Activated CD4-positive, alpha-beta T cell treated with anti-CD3 and anti-CD28 coated beads for 4 hours (primary cell): ENCODE data around the gene UBA7.

Experiments used
- DNase-seq, 2 donors: peaks; one replicate each; pipeline ENCODE4 v3.0.0-alpha.2; 2020

The UBA7 gene

GRCh38 chr3:49805897-49806701, 7.7 kb downstream of the UBA7 start:
- no peak for DNase-seq

GRCh38 chr3:49805367-49805782, 8.4 kb downstream of the UBA7 start:
- no peak for DNase-seq

DNA sequence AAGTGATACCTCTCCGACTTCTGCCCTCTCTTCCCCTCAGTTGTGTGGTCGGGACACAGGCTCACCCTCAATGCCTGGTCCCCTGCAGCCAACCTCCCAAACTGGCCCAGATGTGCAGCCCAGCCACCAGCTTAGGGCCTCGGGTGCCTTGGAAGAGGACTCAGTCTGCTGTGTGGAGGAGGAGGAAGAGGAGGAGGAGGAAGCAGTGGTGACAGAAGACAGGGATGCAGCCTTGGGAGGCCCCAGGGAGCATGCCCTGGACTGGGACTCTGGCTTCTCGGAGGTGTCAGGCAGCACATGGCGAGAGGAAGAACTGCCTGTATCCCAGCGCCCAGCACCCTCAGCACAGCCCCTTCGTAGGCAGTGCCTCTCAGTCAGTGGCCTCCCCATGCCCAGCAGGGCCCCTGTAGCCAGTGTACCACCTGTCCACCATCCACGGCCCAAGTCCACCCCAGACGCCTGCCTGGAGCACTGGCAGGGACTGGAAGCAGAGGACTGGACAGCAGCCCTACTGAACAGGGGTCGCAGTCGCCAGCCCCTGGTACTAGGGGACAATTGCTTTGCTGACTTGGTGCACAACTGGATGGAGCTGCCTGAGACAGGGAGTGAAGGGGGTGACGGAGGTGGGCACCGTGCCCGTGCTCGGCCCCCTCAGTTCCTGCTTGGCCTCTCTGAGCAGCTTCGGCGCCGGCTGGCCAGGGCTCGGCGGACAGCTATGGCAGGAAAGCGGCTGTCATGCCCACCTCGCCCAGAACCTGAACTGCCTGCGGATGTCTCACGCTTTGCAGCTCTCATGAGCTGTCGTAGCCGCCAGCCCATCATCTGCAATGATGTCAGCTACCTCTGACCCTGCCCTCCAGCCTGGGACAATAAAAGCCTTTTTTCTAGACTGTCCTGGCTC, 9.4 kb downstream of the UBA7 start:
- DNase-seq, result no peak

DNA sequence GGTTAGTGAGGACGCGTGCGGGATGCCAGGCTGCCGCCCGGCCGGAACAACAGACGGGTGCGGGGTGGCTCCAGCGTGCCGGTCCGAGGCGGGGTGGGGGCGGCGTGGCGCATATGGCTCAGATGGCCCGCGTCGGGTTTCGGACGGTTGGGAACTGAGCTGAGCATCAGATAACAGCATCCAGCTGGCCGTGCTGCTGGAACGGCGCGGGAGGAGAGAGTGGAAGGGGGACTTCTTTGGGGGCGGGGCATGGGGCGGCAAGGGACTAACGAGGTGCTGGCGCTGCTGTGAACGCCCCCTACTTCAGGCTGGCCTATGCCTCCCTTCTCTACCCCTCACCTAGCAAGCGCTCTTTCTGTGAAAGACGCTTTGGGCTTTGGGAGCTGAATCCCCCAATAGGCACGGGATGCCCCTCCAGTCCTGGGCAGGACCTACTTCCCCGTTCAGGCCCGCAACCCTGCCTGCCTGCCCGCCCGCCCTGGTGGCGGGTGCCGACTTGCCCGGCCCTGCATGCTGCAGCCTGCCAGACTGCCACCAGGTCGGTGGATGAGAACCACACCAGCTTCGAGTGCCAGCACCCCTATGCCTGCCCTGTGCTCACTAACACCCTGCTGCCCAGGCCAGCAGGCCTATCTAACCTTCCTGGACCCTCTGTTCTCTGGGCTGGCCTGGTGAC, 10.2 kb downstream of the UBA7 start:
- peak; percentile 31 to 37 for DNase-seq

- peak; percentile 89 for DNase-seq
Observed at GRCh38 chr3:49802719-49803464, 10.9 kb downstream of the UBA7 start, which contains the start of gene INKA1. TSS of gene INKA1 (plus strand) at chr3:49803261. CDS start at chr3:49803393, 132 bp downstream.

- DNase-seq, result no peak
Observed at GRCh38 chr3:49801160-49801559, 12.6 kb downstream of the UBA7 start.

DNA sequence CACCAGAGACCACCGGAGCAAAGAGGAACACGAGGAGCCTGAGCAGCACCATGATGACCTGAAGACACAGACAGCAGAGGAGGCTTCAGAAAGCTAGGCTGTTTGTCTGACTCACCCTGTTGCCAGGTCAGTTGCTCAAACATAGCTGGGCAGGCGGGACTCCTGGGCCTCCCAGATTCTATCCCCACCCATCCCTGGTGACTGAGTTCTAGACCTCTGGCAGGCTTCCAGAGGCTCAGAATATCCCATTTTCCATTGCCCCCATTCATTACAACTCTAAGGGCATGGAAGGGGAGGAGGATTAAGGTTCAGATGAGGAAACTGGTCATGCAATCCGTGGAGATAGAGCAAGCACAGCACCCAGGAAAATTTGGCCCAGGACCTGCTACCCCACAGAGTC, 14.0 kb downstream of the UBA7 start, which contains the start of gene CDHR4:
Gene CDHR4, minus strand, starts transcription at position 113 of the 400 bp plus-strand sequence. Its CDS starts 61 bp downstream, at position 52.
- no peak for DNase-seq

GRCh38 chr3:49799105-49799504, 14.6 kb downstream of the UBA7 start:
- no peak for DNase-seq

GRCh38 chr3:49794926-49795905, 18.5 kb downstream of the UBA7 start:
- DNase-seq, result no peak

DNA sequence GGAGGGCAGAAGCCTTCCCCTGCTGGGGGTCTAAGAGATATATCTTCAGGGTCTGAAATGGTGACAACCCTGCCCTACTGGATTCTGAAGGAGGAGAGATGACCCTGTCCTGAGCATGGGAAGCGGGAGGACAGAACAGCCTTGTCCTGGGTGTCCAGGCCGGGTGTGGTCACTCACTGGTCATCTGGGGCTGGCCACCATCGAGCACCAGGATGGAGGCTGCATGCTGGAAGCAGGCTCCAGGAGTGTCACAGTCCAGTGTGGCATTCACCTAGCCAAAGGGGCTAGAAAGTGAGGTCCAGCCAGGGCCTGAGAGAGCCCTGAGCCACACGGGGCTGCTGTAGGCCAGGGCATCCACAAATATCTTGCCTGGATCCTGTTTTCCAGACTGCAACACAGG, 19.3 kb downstream of the UBA7 start:
- no peak for DNase-seq

- no peak for DNase-seq
Observed at GRCh38 chr3:49793486-49794085, 20.2 kb downstream of the UBA7 start.

DNA sequence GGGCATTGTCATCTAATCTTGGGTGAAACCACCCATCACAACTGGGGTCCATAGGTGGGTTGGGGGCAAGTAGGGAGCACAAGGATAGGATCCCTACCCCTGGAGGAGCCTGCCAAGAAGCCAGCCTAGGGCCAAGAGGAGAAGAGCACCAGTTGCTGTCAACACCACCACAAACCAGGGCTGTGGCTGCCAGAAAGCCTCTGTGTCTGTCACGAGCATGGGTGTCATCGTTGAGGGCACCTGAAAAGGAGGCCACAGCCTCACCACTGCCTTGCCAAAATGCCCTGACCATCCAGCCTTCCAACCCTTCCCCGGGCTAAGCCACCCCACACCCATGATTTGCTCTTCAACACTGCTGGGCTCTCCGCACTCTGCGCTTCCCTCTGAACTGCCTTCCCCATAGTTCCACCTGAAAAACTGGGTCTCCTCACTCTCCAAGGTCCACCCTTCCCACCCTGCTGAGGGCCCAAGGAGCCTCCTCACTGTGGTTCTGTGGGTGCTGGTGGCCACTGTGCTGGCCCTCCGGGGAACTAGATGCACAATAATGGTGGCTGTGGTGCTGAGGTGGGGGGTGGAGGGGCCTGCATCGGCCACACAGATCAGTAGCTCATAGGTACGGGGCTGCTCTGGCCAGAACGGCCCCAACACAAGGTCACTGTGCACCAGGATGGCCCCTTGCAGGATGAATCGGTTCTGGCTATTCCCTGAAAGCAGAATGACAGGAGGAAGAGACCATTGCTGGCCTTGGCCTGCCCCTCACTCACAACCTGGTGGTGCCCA, 21.2 kb downstream of the UBA7 start:
- DNase-seq, result no peak

DNA sequence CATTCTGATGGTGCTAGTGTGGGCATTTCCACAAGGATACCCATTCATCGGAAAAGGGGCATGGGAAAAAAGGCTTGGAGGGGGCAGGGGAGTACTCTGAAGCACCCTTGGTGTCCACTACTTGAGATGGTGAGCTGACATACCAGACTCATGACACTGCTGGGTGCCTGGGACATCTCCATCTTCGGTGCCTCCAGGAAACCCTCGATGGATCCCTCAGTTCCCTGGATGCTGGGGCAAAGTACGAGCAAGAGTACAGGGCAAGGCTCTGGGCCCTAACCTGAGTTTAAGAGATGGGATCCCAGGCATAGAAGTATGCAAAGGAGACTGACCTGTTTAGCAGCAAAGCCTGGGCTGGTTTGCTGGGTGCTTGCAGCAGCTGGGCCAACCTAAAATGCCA, 22.2 kb downstream of the UBA7 start:
- no peak for DNase-seq

- DNase-seq, result no peak
Observed at GRCh38 chr3:49790626-49791411, 22.9 kb downstream of the UBA7 start.

GRCh38 chr3:49788056-49788455, 25.7 kb downstream of the UBA7 start:
- no peak for DNase-seq

GRCh38 chr3:49787536-49787935, 26.2 kb downstream of the UBA7 start:
- no peak for DNase-seq

DNA sequence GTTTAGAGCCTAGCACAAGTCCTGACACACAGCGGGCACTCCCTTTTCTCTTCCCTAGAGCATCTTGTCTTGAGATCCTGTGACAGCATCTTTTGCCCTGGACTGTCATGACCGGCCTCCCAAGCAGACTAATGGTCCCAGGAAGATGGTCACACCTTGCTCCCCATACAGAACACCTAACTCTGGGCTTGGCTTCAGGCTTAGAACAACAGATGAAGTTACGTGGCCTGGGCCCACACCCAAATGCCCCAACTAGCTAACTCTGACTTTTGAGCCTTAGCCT, 26.6 kb downstream of the UBA7 start:
- no peak for DNase-seq

DNA sequence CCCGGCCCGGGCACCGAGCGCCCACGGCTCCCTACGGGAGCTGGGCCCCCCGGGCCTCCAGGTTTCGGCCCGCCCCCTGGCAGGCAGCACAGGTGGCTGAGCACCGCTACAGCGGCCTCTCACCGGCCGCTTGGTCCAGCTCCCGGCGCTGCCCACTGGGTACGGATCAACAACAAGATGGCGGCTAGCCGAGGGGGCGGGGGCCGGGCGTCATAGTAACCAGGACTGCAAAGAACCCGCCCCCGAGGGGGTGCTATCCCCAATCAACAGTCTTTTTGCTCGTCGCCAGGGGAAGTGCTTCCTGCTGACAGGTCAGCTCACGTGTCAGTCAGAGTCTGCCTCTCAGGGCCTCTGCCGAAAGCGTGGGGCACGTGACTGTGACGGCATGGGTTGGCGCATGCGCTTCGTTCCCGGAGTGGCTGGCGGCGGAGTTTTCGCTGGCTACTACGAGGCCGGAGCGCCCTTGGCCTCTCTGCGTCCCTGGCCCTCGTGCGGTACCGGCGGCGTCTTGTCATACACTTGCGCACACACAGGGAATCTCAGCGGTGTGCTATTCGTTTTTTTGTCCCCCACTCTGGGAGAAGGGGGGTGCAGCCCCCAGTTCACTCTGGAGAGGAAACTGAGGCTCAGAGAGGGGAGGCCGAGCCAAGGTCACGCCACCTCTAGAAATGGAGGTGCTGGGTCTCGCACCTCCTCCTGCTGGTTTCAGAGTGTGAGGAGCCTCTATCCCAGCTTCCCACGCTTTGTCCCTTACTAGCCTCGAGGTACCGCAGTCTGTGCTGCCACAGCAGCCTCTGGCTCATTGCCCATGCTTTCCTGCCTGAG, 27.2 kb downstream of the UBA7 start, which contains the start of gene IP6K1:
Gene IP6K1, minus strand, starts transcription at position 186 of the 825 bp plus-strand sequence. CDS start 38,502 bp downstream, outside the sequence.
- peak; percentile 99 for DNase-seq
